Measurements from ENCODE around the gene NDOR1. TPM values are rescaled to one million over a fixed set of nuclear protein-coding genes. Genes with fewer than 3 reads are reported as not detected.

NDOR1 gene
- total RNA-seq, 3 donors from 2014 or later, result 15.9 to 19.7 (median 19.0) TPM

DNA sequence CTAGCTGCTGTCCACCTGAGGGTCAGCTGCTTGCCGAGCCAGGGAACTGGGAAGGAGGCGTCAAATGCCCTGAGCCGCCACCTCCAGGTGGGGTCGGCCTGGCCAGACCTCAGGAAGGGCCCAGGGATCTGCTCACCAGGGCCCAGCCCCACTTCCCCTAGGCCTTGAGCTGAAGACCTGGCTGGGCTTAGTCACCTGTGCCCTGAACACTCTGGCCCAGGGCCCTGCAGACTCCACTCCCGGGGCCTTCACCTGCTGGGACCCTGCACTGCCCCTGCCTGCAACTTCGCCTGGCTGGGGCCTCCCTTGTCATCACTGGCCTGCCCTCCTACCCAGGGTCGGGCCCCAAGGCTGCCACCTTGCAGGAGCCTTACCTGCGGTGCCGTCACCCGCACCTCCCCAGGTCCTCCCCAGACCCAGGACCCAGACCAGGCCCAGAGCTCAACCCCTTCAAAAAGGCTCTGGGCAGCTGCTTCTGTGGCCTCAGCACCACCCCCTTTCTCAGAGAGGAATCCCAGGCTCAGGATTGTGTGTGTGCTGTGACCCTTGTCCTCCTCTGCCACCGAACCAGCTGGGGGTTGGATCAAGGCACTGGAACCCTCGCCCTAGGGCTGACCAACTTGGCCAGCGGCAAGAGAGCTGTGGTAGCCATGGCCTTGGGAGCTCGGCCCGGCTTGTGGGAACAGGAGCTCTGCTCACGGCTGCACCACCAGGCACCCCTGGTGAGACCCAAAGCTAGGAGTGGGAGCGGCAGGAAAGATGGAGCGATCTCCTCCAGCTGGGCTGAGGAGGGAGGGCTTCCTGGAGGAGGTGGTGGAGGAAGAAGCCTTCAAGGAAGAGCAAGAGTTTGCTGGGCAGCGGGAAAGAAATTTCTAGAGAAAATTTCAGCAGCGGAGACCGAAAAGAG lies 48.5 kb downstream of the NDOR1 start:
- Histone ChIP-seq H3K4me1 (ENCODE audit: low read depth) (peaks cover 21% of the 10 kb centered on the region), H3K36me3 (ENCODE audit: low read depth) (no peaks in the 10 kb centered on the region), H3K4me3 (peak overlapping the region; percentile 96), H3K9me3 (no peaks in the 10 kb centered on the region)
- DNase-seq, result peak in 1 of 3 donors; percentile 29
- intact Hi-C loops (cut with DNase I, micrococcal nuclease), result no loop called here
- peak; percentile 38 for ATAC-seq
- TF ChIP-seq, protein P1, sequence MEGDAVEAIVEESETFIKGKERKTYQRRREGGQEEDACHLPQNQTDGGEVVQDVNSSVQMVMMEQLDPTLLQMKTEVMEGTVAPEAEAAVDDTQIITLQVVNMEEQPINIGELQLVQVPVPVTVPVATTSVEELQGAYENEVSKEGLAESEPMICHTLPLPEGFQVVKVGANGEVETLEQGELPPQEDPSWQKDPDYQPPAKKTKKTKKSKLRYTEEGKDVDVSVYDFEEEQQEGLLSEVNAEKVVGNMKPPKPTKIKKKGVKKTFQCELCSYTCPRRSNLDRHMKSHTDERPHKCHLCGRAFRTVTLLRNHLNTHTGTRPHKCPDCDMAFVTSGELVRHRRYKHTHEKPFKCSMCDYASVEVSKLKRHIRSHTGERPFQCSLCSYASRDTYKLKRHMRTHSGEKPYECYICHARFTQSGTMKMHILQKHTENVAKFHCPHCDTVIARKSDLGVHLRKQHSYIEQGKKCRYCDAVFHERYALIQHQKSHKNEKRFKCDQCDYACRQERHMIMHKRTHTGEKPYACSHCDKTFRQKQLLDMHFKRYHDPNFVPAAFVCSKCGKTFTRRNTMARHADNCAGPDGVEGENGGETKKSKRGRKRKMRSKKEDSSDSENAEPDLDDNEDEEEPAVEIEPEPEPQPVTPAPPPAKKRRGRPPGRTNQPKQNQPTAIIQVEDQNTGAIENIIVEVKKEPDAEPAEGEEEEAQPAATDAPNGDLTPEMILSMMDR (IDR thresholded peaks at IDR 0.05), result no peak

DNA sequence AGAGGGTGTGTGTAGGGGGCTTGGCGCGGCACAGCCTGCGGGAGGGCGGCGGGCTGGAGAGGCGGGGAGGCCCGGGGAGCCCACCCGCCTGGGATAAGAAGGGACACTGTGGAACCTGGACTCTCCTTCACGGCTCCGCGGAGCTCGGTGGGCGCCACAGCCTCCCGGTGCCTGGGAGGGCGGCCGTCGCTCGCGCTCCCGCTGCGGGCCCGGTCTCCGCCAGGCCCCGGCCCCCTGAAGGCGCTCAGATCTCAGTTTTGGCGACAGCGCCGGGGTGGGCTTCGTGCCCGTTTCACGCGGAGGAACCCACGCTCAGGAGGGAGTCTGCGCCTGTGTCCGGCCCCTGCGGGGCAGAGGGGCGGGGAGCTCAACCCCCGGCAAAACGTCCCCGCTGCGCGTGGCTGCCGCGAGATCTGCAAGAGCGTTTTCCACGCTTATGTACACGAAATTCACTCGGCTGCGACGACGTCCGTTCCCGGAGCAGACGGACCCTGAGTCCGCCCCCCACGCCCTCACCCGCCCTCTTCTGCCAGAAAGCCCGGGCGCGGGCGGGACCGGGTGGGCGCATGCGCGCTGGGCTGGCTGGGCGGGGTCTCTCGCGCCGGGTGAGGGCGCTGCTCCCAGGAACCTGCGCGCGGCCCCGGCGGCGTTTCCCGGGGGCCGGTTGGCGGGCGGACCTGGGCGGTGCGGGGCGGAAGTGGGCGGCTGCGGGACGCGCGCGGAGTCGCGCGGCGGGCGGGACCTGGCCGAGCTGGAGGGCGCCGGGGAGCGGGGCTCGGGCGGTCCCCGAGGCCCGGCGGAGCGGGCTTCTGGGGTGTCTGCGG lies 49.3 kb downstream of the NDOR1 start, which contains the start of gene NELFB:
Gene NELFB, plus strand, starts transcription at position 704 of the 824 bp plus-strand sequence.
- intact Hi-C loops (cut with DNase I, micrococcal nuclease), result no loop called here
- DNase-seq (peak; percentile 95 to 98 (median 96)), ATAC-seq (peak; percentile 89)
- Histone ChIP-seq H3K9me3 (no peaks in the 10 kb centered on the region), H3K4me1 (ENCODE audit: low read depth) (peaks cover 21% of the 10 kb centered on the region), H3K4me3 (peak within 1 kb of the TSS; percentile 96), H3K36me3 (ENCODE audit: low read depth) (no peaks in the 10 kb centered on the region)
- TF ChIP-seq, protein P1 (IDR thresholded peaks at IDR 0.05), result no peak

DNA sequence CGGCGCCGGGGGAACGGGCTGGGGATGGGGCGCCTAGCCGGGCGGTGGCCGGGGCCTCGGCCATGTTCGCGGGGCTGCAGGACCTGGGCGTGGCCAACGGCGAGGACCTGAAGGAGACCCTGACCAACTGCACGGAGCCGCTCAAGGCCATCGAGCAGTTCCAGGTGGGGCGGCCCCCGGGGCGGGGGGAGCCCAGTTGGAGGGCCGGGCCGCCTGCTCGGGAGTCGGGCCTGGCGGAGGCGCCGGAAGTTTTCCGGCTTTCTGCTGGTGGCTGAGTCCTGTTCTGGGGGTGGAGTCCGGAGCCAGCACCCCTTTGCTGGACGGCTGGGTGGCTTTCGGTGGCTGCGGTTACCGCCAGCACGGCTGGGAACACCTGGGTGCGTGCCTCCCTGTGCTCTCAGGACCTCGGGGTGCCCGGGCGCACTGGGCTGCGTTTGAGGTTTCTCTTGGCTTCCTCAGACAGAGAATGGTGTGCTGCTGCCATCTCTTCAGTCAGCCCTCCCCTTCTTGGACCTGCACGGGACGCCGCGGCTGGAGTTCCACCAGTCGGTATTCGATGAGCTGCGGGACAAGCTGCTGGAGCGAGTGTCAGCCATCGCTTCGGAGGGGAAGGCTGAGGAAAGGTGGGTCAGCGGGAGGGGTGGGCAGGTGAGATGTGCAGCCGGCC lies 50.1 kb downstream of the NDOR1 start:
- no peaks in the 10 kb centered on the region for H3K9me3 ChIP-seq
- intact Hi-C loops (cut with DNase I, micrococcal nuclease), result no loop called here
- ATAC-seq (peak; percentile 43), DNase-seq (peak in 2 of 3 donors; percentile 62 to 84)
- TF ChIP-seq, protein P1 (IDR thresholded peaks at IDR 0.05), result no peak
- no peaks in the 10 kb centered on the region for H3K36me3 ChIP-seq (ENCODE audit: low read depth)
- peaks cover 21% of the 10 kb centered on the region for H3K4me1 ChIP-seq (ENCODE audit: low read depth)
- H3K4me3 ChIP-seq, result peak overlapping the region; percentile 96

DNA sequence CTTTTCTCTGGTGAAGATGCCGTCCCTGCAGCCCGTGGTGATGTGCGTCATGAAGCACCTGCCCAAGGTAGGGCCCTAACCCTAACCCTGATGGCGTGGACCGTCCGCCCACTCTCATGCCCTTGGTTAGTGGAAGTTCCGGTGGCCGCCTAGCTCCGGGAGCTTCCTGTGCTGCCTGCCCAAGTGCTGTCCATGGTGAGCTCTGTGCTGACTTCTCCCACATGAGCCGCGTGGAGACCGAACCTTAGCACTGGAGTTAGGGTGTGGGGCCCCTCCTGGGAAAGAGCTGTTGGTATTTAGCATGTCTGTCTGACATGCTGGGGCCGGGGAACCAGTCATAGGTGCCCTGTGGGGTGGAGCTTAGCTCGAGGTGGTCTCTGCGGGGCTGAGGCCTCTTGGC lies 50.9 kb downstream of the NDOR1 start:
- no peaks in the 10 kb centered on the region for H3K36me3 ChIP-seq (ENCODE audit: low read depth)
- TF ChIP-seq, protein P1 (IDR thresholded peaks at IDR 0.05), result no peak
- intact Hi-C loops (cut with DNase I, micrococcal nuclease), result no loop called here
- no peak for DNase-seq
- H3K4me1 ChIP-seq (ENCODE audit: low read depth), result peaks cover 21% of the 10 kb centered on the region
- no peak overlapping the region for H3K4me3 ChIP-seq
- H3K9me3 ChIP-seq, result no peaks in the 10 kb centered on the region
- no peak for ATAC-seq

DNA sequence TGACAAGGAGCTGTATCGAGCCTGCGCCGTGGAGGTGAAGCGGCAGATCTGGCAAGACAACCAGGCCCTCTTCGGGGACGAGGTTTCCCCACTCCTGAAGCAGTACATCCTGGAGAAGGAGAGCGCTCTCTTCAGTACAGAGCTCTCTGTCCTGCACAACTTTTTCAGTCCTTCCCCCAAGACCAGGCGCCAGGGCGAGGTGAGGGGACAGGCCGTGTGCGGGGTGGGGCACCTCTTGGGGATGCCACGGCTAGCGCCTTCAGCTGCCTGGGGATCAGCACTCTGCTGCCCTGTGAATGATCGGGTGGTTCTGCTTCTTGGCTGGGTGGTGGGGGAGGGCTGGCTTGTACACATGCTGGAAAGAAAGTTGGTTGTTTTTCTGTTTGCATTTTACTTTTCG lies 51.4 kb downstream of the NDOR1 start:
- TF ChIP-seq, protein P1 (IDR thresholded peaks at IDR 0.05), result no peak
- DNase-seq, result no peak
- Histone ChIP-seq H3K36me3 (ENCODE audit: low read depth) (no peaks in the 10 kb centered on the region), H3K4me3 (no peak overlapping the region), H3K4me1 (ENCODE audit: low read depth) (peaks cover 21% of the 10 kb centered on the region), H3K9me3 (no peaks in the 10 kb centered on the region)
- intact Hi-C loops (cut with DNase I, micrococcal nuclease), result no loop called here
- no peak for ATAC-seq
